GM23248 (cell line): ENCODE results near the gene SEPHS1.

Experiments used
- EZH2 ChIP-seq: fragments of 200-600 bp; sonication (generic); IDR thresholded peaks from 2 replicates; pipeline ENCODE4 v1.6.1; 2018; ENCODE audit warnings: antibody characterized with exemption, mild to moderate bottlenecking; ENCODE audit not compliant: insufficient read depth, poor library complexity, severe bottlenecking
- EZH2phosphoT487 ChIP-seq: fragments of 200-600 bp; sonication (generic); IDR thresholded peaks from 2 replicates; pipeline ENCODE4 v1.6.1; 2018; ENCODE audit warnings: antibody characterized with exemption, moderate library complexity, mild to moderate bottlenecking, low read depth; ENCODE audit not compliant: insufficient read depth

DNA sequence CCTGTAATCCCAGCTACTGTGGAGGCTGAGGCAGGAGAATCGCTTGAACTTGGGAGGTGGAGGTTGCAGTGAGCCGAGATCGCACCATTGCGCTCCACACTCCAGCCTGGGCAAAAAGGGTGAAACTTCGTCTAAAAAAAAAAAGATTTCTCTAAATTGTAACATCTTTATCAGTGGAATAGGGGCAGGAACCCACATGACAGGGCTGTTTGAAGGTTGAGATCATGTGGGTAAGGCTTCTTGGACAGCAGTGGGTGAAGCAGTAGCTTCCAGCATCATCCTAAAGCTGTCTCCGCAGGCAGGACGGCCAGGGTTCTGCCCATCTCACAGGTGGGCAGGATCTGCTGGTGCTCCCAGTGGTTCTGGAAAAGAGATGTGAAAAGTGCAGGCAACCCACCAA, 37.9 kb upstream of the SEPHS1 start:
- TF ChIP-seq EZH2 = no peak
- no peak for TF ChIP-seq EZH2phosphoT487
